NCI-H1694 treated with DMSO at 0.1 percent for 48 hours (cell line): ENCODE data around the gene AP2B1.

Experiments used
- DNase-seq: peaks from one replicate; lab custom pipeline; 2025; lab: John Stamatoyannopoulos, UW

The AP2B1 gene

GRCh38 chr17:35773679-35774425, 186.7 kb downstream of the AP2B1 start:
- no peak for DNase-seq

GRCh38 chr17:35774499-35774898, 187.4 kb downstream of the AP2B1 start:
- DNase-seq, result no peak

- DNase-seq, result no peak
Measured at GRCh38 chr17:35775039-35775438, 187.9 kb downstream of the AP2B1 start.

GRCh38 chr17:35775583-35775982, 188.5 kb downstream of the AP2B1 start:
- DNase-seq, result no peak
